SK-N-SH (cell line): ENCODE measurements around the gene WNT8B. TPM values are rescaled to one million over a fixed set of nuclear protein-coding genes. Genes with fewer than 3 reads are reported as not detected.

Experiments used
- CTCF ChIA-PET: fragments of 300-600, 350-600 bp; formaldehyde crosslinking; extraction: SDS; loops from one replicate; lab custom pipeline; 2021; lab: Yijun Ruan, JAX
- POLR2A ChIA-PET: fragments of 350-600 bp; sonication (Branson Sonifier 250); formaldehyde crosslinking; extraction: SDS; loops from one replicate; lab custom pipeline; 2020; ENCODE audit warnings: antibody characterized with exemption, inconsistent platforms; lab: Yijun Ruan, JAX
- DNase-seq: peaks from one replicate; pipeline ENCODE4 v3.0.0; 2012
- H2AFZ ChIP-seq: fragments of 200-600 bp; sonication (generic); 2 replicates; pipeline ENCODE4 v1.8.1; 2016; ENCODE audit warnings: antibody characterized with exemption, mild to moderate bottlenecking, low read depth
- H3F3A ChIP-seq: fragments of 200-600 bp; sonication (generic); replicated peaks from 2 replicates; pipeline ENCODE3; 2016; ENCODE audit warnings: antibody characterized with exemption, mild to moderate bottlenecking; ENCODE audit not compliant: insufficient read depth
- H3K27ac ChIP-seq, 2 experiments: fragments of 200-500 bp in 1 of 2; fragments of 200-600 bp in 1 of 2; sonication (Bioruptor generic) in 1 of 2; sonication (generic), shearing (Covaris generic) in 1 of 2; 2 replicates each; pipeline versions ENCODE4 v1.5.1 to v1.6.1; 2014 to 2016; ENCODE audit warnings: low read depth in 2 of 2, inconsistent platforms in 1 of 2, low read length in 1 of 2, mild to moderate bottlenecking in 1 of 2, mixed read lengths in 1 of 2
- H3K27me3 ChIP-seq: fragments of 200-600 bp; sonication (generic), shearing (Covaris generic); 2 replicates; pipeline ENCODE4 v1.6.1; 2016; ENCODE audit warnings: mixed run types; ENCODE audit not compliant: insufficient read depth
- H3K36me3 ChIP-seq, 2 experiments: fragments of 200-500 bp in 1 of 2; fragments of 200-600 bp in 1 of 2; sonication (Bioruptor generic) in 1 of 2; sonication (generic) in 1 of 2; replicated peaks in 1 of 2; 2 replicates each; pipeline versions ENCODE3 to v1.5.1; 2014 to 2016; ENCODE audit warnings: low read length in 1 of 2, mild to moderate bottlenecking in 1 of 2; ENCODE audit not compliant: insufficient read depth in 2 of 2, control insufficient read depth in 1 of 2
- H3K4me1 ChIP-seq, 2 experiments: fragments of 200-500 bp in 1 of 2; fragments of 200-600 bp in 1 of 2; sonication (Bioruptor generic) in 1 of 2; sonication (generic), shearing (Covaris generic) in 1 of 2; 2 replicates each; pipeline versions ENCODE4 v1.5.1 to v1.6.1; 2014 to 2016; ENCODE audit warnings: low read depth in 1 of 2, low read length in 1 of 2, mixed run types in 1 of 2; ENCODE audit not compliant: insufficient read depth in 2 of 2, control insufficient read depth in 1 of 2
- H3K4me2 ChIP-seq: fragments of 200-600 bp; sonication (generic), shearing (Covaris generic); 2 replicates; pipeline ENCODE4 v1.6.1; 2017; ENCODE audit warnings: mixed run types
- H3K4me3 ChIP-seq, 2 experiments: fragments of 200-500 bp in 1 of 2; fragments of 200-600 bp in 1 of 2; sonication (Bioruptor generic) in 1 of 2; sonication (generic), shearing (Covaris generic) in 1 of 2; 2 replicates each; pipeline versions ENCODE4 v1.5.1 to v1.8.1; 2014 to 2016; ENCODE audit warnings: low read depth in 2 of 2, inconsistent platforms in 1 of 2, low read length in 1 of 2, mild to moderate bottlenecking in 1 of 2, mixed read lengths in 1 of 2, moderate library complexity in 1 of 2
- H3K79me2 ChIP-seq: fragments of 200-600 bp; sonication (generic); 2 replicates; pipeline ENCODE4 v1.8.1; 2017; ENCODE audit warnings: mild to moderate bottlenecking; ENCODE audit not compliant: insufficient read depth
- H3K9ac ChIP-seq: fragments of 200-600 bp; sonication (generic); 2 replicates; pipeline ENCODE4 v1.6.1; 2017; ENCODE audit warnings: mixed run types
- H3K9me2 ChIP-seq: fragments of 200-600 bp; sonication (generic); 2 replicates; pipeline ENCODE4 v1.6.1; 2017; ENCODE audit warnings: mixed run types
- H3K9me3 ChIP-seq: fragments of 200-600 bp; sonication (generic); 2 replicates; pipeline ENCODE4 v1.6.1; 2017; ENCODE audit warnings: mixed run types, mild to moderate bottlenecking, moderate library complexity
- H4K20me1 ChIP-seq: fragments of 200-600 bp; sonication (generic); 2 replicates; pipeline ENCODE4 v1.6.1; 2017; ENCODE audit warnings: mild to moderate bottlenecking, mixed run types; ENCODE audit not compliant: insufficient read depth
- CHD2 ChIP-seq: fragments of 150-350 bp; IDR thresholded peaks from 2 replicates; pipeline ENCODE4 v1.6.1; 2018; ENCODE audit warnings: low read length; ENCODE audit not compliant: partially characterized antibody
- ELF1 ChIP-seq: IDR thresholded peaks from 2 replicates; pipeline ENCODE4 v1.4.0; 2012
- EP300 ChIP-seq, 2 experiments: IDR thresholded peaks; 2 replicates each; pipeline versions ENCODE4 v1.4.0 to v1.6.1; 2012; ENCODE audit warnings: borderline replicate concordance in 1 of 2, low read depth in 1 of 2, low read length in 1 of 2
- FOSL2 ChIP-seq: IDR thresholded peaks from 2 replicates; pipeline ENCODE4 v1.4.0; 2012; ENCODE audit warnings: low read depth, mild to moderate bottlenecking, moderate library complexity, borderline replicate concordance
- FOXM1 ChIP-seq: IDR thresholded peaks from 2 replicates; pipeline ENCODE4 v1.4.0; 2012; ENCODE audit warnings: low read depth, mild to moderate bottlenecking
- GABPA ChIP-seq: IDR thresholded peaks from 2 replicates; pipeline ENCODE4 v1.4.0; 2012; ENCODE audit warnings: low read depth, mild to moderate bottlenecking
- GATA2 ChIP-seq: sonication (generic); formaldehyde crosslinking; IDR thresholded peaks from 2 replicates; pipeline ENCODE4 v1.5.0; 2020; ENCODE audit warnings: mild to moderate bottlenecking, missing genetic modification reagents
- IRF3 ChIP-seq: fragments of 150-350 bp; IDR thresholded peaks from 2 replicates; pipeline ENCODE4 v1.6.1; 2016; ENCODE audit warnings: mild to moderate bottlenecking, low read depth, low read length
- NFIC ChIP-seq: IDR thresholded peaks from 2 replicates; pipeline ENCODE4 v1.4.0; 2012; ENCODE audit warnings: borderline replicate concordance
- NRF1 ChIP-seq: IDR thresholded peaks from 2 replicates; pipeline ENCODE4 v1.6.1; 2012; ENCODE audit warnings: low read depth, mild to moderate bottlenecking, low read length
- SIN3A ChIP-seq: IDR thresholded peaks from 2 replicates; pipeline ENCODE4 v1.6.1; 2012; ENCODE audit warnings: low read depth, mild to moderate bottlenecking, low read length, moderate library complexity, borderline replicate concordance
- TEAD4 ChIP-seq: IDR thresholded peaks from 2 replicates; pipeline ENCODE4 v1.4.0; 2012; ENCODE audit warnings: mild to moderate bottlenecking, borderline replicate concordance; ENCODE audit not compliant: insufficient read depth
- USF1 ChIP-seq: IDR thresholded peaks from 2 replicates; pipeline ENCODE4 v1.4.0; 2012; ENCODE audit warnings: low read depth, borderline replicate concordance
- YY1 ChIP-seq: IDR thresholded peaks from 2 replicates; pipeline ENCODE4 v1.4.0; 2012; ENCODE audit warnings: low read depth, mild to moderate bottlenecking
- WGBS: methylation state at CpG from one replicate; pipeline ENCODE4 v1.1.6; 2017; ENCODE audit warnings: low lambda C conversion rate; 5-methylcytosine and 5-hydroxymethylcytosine counted together
- polyA plus RNA-seq, 3 experiments: library from polyadenylated mRNA; depleted of rRNA; stranded (reverse); fragments of >200 nt; gene quantifications; 2 replicates each; pipeline ENCODE4 v1.2.3, GENCODE V29; 2012
- TF ChIP-seq, protein P1 (sequence below): IDR thresholded peaks from 2 replicates; pipeline ENCODE4 v1.6.1; 2012; ENCODE audit warnings: mild to moderate bottlenecking, low read depth, low read length, moderate library complexity
- TF ChIP-seq, protein P2 (sequence below): fragments of 150-350 bp; IDR thresholded peaks from 2 replicates; pipeline ENCODE4 v1.6.1; 2017; ENCODE audit warnings: antibody characterized with exemption, low read length, low read depth, borderline replicate concordance

The WNT8B gene
- polyA plus RNA-seq, 1 of the 3 experiments (the other 2 are of a cell fraction): 0.18 TPM

DNA sequence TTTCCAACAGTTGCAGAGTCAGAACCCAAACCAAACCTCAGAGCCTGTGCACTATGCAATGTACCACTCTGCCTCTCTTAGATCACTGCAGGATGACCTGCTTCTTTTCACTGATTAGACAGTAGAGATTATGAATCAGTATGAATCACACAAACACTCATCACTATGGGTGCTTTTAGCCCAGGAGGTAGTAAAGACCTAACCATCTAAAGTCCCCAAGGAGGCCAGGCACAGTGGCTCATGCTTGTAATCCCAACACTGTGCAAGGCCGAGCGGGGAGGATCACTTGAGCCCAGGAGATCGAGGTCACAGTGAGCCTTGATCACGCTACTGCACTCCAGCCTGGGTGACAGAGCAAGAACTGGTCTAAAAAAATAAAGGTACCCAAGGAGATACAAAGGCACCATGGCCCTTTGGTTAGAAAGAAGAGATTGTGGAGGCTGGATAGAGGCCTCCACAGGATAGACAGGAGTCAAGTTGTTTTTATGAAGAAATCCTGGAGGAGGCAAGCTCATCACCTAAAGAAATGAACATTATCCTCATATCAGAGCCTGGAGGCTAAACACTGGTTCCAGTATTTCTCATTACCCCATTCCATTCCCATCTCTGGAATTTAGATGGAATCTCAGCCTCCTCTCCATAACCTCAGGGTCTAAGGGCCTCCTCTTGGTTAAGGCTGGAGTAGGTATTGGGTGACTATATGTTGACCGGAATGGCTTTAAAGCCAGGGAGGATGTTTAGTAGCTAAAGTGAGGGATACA is 44.0 kb downstream of the WNT8B start (continued):
- TF ChIP-seq, protein P1, sequence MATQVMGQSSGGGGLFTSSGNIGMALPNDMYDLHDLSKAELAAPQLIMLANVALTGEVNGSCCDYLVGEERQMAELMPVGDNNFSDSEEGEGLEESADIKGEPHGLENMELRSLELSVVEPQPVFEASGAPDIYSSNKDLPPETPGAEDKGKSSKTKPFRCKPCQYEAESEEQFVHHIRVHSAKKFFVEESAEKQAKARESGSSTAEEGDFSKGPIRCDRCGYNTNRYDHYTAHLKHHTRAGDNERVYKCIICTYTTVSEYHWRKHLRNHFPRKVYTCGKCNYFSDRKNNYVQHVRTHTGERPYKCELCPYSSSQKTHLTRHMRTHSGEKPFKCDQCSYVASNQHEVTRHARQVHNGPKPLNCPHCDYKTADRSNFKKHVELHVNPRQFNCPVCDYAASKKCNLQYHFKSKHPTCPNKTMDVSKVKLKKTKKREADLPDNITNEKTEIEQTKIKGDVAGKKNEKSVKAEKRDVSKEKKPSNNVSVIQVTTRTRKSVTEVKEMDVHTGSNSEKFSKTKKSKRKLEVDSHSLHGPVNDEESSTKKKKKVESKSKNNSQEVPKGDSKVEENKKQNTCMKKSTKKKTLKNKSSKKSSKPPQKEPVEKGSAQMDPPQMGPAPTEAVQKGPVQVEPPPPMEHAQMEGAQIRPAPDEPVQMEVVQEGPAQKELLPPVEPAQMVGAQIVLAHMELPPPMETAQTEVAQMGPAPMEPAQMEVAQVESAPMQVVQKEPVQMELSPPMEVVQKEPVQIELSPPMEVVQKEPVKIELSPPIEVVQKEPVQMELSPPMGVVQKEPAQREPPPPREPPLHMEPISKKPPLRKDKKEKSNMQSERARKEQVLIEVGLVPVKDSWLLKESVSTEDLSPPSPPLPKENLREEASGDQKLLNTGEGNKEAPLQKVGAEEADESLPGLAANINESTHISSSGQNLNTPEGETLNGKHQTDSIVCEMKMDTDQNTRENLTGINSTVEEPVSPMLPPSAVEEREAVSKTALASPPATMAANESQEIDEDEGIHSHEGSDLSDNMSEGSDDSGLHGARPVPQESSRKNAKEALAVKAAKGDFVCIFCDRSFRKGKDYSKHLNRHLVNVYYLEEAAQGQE: no peak
- TF ChIP-seq GABPA (no peak), NRF1 (no peak), TEAD4 (no peak), YY1 (no peak), NFIC (no peak), FOXM1 (no peak), USF1 (no peak)

GRCh38 chr10:100507357-100507732 is 44.5 kb downstream of the WNT8B start:
- POLR2A ChIA-PET: no interaction called here
- Histone ChIP-seq H2AFZ (no peak overlapping the region), H4K20me1 (no peaks in the 10 kb centered on the region), H3K9ac (no peak overlapping the region), H3K4me1 (peaks cover 0 to 22% of the 10 kb centered on the region in 2 experiments; a peak in 2 of 4 replicates), H3K4me3 (no peak overlapping the region)
- WGBS: 90% methylated on average over 2 of the region's 5 CpGs
- no peak for DNase-seq
- TF ChIP-seq IRF3 (no peak), FOSL2 (no peak), ELF1 (no peak), GABPA (no peak), YY1 (no peak), GATA2 (CRISPR knock-in tag) (no peak), CHD2 (no peak), EP300 (IDR thresholded peaks at IDR 0.05; ENCODE audit: borderline replicate concordance in 1 of 2, low read depth in 1 of 2, low read length in 1 of 2) (no peak), SIN3A (no peak)
- TF ChIP-seq, protein P2, sequence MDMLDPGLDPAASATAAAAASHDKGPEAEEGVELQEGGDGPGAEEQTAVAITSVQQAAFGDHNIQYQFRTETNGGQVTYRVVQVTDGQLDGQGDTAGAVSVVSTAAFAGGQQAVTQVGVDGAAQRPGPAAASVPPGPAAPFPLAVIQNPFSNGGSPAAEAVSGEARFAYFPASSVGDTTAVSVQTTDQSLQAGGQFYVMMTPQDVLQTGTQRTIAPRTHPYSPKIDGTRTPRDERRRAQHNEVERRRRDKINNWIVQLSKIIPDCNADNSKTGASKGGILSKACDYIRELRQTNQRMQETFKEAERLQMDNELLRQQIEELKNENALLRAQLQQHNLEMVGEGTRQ: no peak
- TF ChIP-seq, all 33 proteins: peak for 0
- H3K9me2 ChIP-seq: no peaks in the 10 kb centered on the region
- CTCF ChIA-PET: interaction anchor here (0.9 to 14.3 kb wide), 13 partner anchors 8 to 204 kb away, joined by 3 to 150 read pairs (median 5); partner anchors contain the start of gene SEC31B
- no peaks in the 10 kb centered on the region for H3K79me2 ChIP-seq
- H3K27me3 ChIP-seq: no peaks in the 10 kb centered on the region
- H3F3A ChIP-seq: no peaks in the 10 kb centered on the region
- no peak overlapping the region for H3K4me2 ChIP-seq
- H3K9me3 ChIP-seq: no peaks in the 10 kb centered on the region
- peaks cover 0 to 2% of the 10 kb centered on the region in 2 experiments for H3K36me3 ChIP-seq
- peak overlapping the region in 1 of 2 experiments; percentile 16; a peak in 1 of 4 replicates for H3K27ac ChIP-seq
